ENCODE measurements around the gene FAM174A.

Gene FAM174A

DNA sequence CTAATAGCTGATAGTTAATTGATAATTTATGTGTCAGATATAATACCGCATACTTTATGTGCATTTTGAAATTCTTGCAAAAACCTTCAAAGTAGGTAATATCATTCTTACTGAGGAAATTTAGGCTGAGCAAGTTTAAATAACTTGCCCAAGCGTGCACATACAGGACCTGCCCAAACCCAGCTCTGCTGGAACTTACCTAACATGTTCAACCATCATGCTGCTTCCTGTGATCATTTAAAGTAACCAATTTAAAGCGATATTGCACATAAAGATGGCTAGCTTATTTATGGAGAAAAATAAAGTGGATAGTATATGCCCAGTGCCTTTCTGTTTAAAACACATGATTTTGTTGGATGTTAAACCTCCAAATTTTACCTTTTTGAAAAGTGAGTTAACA, 4.3 kb downstream of the FAM174A start:
- H3K9me3 ChIP-seq (ENCODE audit: low read length), result no peaks in the 10 kb centered on the region
- no peaks in the 10 kb centered on the region for H3K36me3 ChIP-seq (ENCODE audit: insufficient read depth, low read length)
- no peak overlapping the region for H3K27ac ChIP-seq (ENCODE audit: low read depth, low read length)
- no peak overlapping the region for H3K4me3 ChIP-seq (ENCODE audit: low read depth in 1 of 2, low read length in 2 of 2)
- H3K9ac ChIP-seq (ENCODE audit: low read length), result no peak overlapping the region
- peaks cover 6% of the 10 kb centered on the region for H3K4me1 ChIP-seq (ENCODE audit: insufficient read depth, low read length)
- no peaks in the 10 kb centered on the region for H3K27me3 ChIP-seq (ENCODE audit: control insufficient read depth in 1 of 2, insufficient read depth in 2 of 2, low read length in 2 of 2)

- no peak overlapping the region for H3K27ac ChIP-seq (ENCODE audit: low read depth, low read length)
- H3K27me3 ChIP-seq (ENCODE audit: control insufficient read depth in 1 of 2, insufficient read depth in 2 of 2, low read length in 2 of 2), result no peaks in the 10 kb centered on the region
These were observed 6.9 kb downstream of the FAM174A start for GRCh38 chr5:100542086-100542485.

GRCh38 chr5:100546001-100546400, 10.8 kb downstream of the FAM174A start:
- no peaks in the 10 kb centered on the region for H3K36me3 ChIP-seq (ENCODE audit: insufficient read depth, low read length)
- H3K9me3 ChIP-seq (ENCODE audit: low read length), result no peaks in the 10 kb centered on the region
- H3K27me3 ChIP-seq (ENCODE audit: control insufficient read depth in 1 of 2, insufficient read depth in 2 of 2, low read length in 2 of 2), result no peaks in the 10 kb centered on the region
- H3K4me1 ChIP-seq (ENCODE audit: insufficient read depth, low read length), result no peaks in the 10 kb centered on the region
- no peak overlapping the region for H3K27ac ChIP-seq (ENCODE audit: low read depth, low read length)
- H3K4me3 ChIP-seq (ENCODE audit: low read depth in 1 of 2, low read length in 2 of 2), result no peak overlapping the region
- no peak overlapping the region for H3K9ac ChIP-seq (ENCODE audit: low read length)

More at GRCh38 chr5:100542086-100542485, 6.9 kb downstream of the FAM174A start:
- H3K9ac ChIP-seq (ENCODE audit: low read length), result no peak overlapping the region
- no peaks in the 10 kb centered on the region for H3K36me3 ChIP-seq (ENCODE audit: insufficient read depth, low read length)
- H3K9me3 ChIP-seq (ENCODE audit: low read length), result no peaks in the 10 kb centered on the region
- peaks cover 6% of the 10 kb centered on the region for H3K4me1 ChIP-seq (ENCODE audit: insufficient read depth, low read length)
- H3K4me3 ChIP-seq (ENCODE audit: low read depth in 1 of 2, low read length in 2 of 2), result no peak overlapping the region

- Histone ChIP-seq H3K36me3 (ENCODE audit: insufficient read depth, low read length) (no peaks in the 10 kb centered on the region), H3K27ac (ENCODE audit: low read depth, low read length) (no peak overlapping the region), H3K27me3 (ENCODE audit: control insufficient read depth in 1 of 2, insufficient read depth in 2 of 2, low read length in 2 of 2) (no peaks in the 10 kb centered on the region), H3K9me3 (ENCODE audit: low read length) (no peaks in the 10 kb centered on the region), H3K9ac (ENCODE audit: low read length) (no peak overlapping the region), H3K4me1 (ENCODE audit: insufficient read depth, low read length) (no peaks in the 10 kb centered on the region), H3K4me3 (ENCODE audit: low read depth in 1 of 2, low read length in 2 of 2) (no peak overlapping the region)
These were observed 15.4 kb downstream of the FAM174A start for GRCh38 chr5:100550531-100551051.

- H3K9ac ChIP-seq (ENCODE audit: low read length), result no peak overlapping the region
- no peaks in the 10 kb centered on the region for H3K4me1 ChIP-seq (ENCODE audit: insufficient read depth, low read length)
- H3K27me3 ChIP-seq (ENCODE audit: control insufficient read depth in 1 of 2, insufficient read depth in 2 of 2, low read length in 2 of 2), result no peaks in the 10 kb centered on the region
- H3K27ac ChIP-seq (ENCODE audit: low read depth, low read length), result no peak overlapping the region
- H3K36me3 ChIP-seq (ENCODE audit: insufficient read depth, low read length), result no peaks in the 10 kb centered on the region
- H3K9me3 ChIP-seq (ENCODE audit: low read length), result no peaks in the 10 kb centered on the region
- H3K4me3 ChIP-seq (ENCODE audit: low read depth in 1 of 2, low read length in 2 of 2), result no peak overlapping the region
These were observed 16.0 kb downstream of the FAM174A start for GRCh38 chr5:100551183-100551582.

DNA sequence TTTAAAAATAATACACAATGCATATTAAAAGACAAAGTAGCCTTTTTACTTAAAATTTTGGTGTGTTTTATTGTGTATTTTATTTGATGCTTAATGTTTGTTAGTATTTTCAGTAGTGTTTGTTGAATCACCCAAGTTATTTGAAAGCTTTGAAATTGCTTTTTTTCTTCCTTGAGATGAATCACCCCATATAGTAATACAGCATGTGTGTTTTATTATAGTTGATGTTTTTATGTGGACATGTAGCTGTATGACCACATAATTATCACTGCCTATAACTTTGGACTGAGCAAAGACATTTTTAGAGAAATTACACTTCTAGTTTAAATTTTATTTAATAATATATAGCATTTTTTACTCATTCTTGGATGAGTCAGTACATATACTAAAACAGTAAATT, 18.0 kb downstream of the FAM174A start:
- Histone ChIP-seq H3K4me3 (ENCODE audit: low read depth in 1 of 2, low read length in 2 of 2) (no peak overlapping the region), H3K9ac (ENCODE audit: low read length) (no peak overlapping the region), H3K27me3 (ENCODE audit: control insufficient read depth in 1 of 2, insufficient read depth in 2 of 2, low read length in 2 of 2) (no peaks in the 10 kb centered on the region), H3K4me1 (ENCODE audit: insufficient read depth, low read length) (no peaks in the 10 kb centered on the region), H3K9me3 (ENCODE audit: low read length) (no peaks in the 10 kb centered on the region), H3K27ac (ENCODE audit: low read depth, low read length) (no peak overlapping the region), H3K36me3 (ENCODE audit: insufficient read depth, low read length) (no peaks in the 10 kb centered on the region)

- Histone ChIP-seq H3K27me3 (ENCODE audit: control insufficient read depth in 1 of 2, insufficient read depth in 2 of 2, low read length in 2 of 2) (no peaks in the 10 kb centered on the region), H3K9me3 (ENCODE audit: low read length) (no peaks in the 10 kb centered on the region), H3K27ac (ENCODE audit: low read depth, low read length) (no peak overlapping the region), H3K9ac (ENCODE audit: low read length) (no peak overlapping the region), H3K4me1 (ENCODE audit: insufficient read depth, low read length) (no peaks in the 10 kb centered on the region), H3K4me3 (ENCODE audit: low read depth in 1 of 2, low read length in 2 of 2) (no peak overlapping the region), H3K36me3 (ENCODE audit: insufficient read depth, low read length) (no peaks in the 10 kb centered on the region)
These were observed 25.7 kb downstream of the FAM174A start for GRCh38 chr5:100560860-100561259.

DNA sequence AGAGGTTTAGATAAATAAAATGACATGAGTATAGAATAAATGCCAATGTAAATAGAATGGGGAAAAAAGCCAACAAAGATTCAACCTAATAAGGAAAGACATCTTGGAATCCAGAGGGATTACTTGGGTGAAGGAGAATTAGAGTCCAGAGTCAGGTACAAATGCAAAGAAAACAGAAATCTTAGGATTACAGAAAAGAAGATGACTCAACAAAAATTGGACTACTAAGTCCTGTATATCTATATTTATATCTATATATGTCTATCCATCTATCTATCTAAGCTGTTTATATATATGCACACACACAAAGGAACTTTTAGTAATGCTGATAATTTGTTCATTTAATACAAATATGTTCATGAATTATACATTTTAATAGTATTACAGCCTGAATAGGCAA, 27.6 kb downstream of the FAM174A start:
- Histone ChIP-seq H3K4me3 (ENCODE audit: low read depth in 1 of 2, low read length in 2 of 2) (no peak overlapping the region), H3K36me3 (ENCODE audit: insufficient read depth, low read length) (no peaks in the 10 kb centered on the region), H3K9me3 (ENCODE audit: low read length) (no peaks in the 10 kb centered on the region), H3K27me3 (ENCODE audit: control insufficient read depth in 1 of 2, insufficient read depth in 2 of 2, low read length in 2 of 2) (no peaks in the 10 kb centered on the region), H3K9ac (ENCODE audit: low read length) (no peak overlapping the region), H3K27ac (ENCODE audit: low read depth, low read length) (no peak overlapping the region), H3K4me1 (ENCODE audit: insufficient read depth, low read length) (no peaks in the 10 kb centered on the region)

DNA sequence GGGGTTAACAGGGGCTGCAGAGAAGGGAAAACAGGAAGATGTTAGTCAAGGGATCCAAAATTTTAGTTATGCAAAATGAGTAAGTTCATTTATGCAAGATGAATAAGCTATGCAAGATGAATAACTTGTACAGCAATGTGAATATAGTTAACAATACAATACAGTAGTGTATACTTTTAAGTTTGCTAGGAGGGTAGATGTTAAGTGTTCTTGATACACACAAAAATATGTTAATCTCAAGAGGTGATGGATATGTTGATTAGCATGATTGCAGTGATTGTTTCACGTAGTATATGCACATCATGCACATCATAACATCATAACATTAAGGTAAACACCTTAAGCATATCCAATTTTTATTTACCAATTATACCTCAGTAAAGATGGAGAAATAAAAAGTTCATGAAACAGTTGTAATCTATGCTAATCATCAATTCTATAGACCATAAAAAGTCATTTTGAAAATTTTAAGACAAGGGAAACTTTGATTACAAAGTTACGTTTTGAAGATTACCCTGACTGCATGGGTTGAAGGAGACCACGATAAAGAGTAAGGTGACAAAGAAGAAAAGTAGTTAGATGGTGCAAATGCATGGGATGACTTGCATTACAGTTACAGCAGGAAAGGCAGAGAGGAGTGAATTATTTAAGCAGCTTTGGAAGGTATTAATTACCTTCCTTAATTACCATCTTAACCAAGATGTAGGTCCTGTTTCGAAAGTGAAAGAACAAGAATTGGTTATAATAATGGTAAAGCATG, 31.4 kb downstream of the FAM174A start:
- Histone ChIP-seq H3K9ac (ENCODE audit: low read length) (no peak overlapping the region), H3K4me1 (ENCODE audit: insufficient read depth, low read length) (no peaks in the 10 kb centered on the region), H3K27ac (ENCODE audit: low read depth, low read length) (no peak overlapping the region), H3K9me3 (ENCODE audit: low read length) (no peaks in the 10 kb centered on the region), H3K27me3 (ENCODE audit: control insufficient read depth in 1 of 2, insufficient read depth in 2 of 2, low read length in 2 of 2) (no peaks in the 10 kb centered on the region), H3K36me3 (ENCODE audit: insufficient read depth, low read length) (no peaks in the 10 kb centered on the region), H3K4me3 (ENCODE audit: low read depth in 1 of 2, low read length in 2 of 2) (no peak overlapping the region)

GRCh38 chr5:100574716-100575115, 39.5 kb downstream of the FAM174A start:
- H3K9me3 ChIP-seq (ENCODE audit: low read length), result no peaks in the 10 kb centered on the region
- no peaks in the 10 kb centered on the region for H3K4me1 ChIP-seq (ENCODE audit: insufficient read depth, low read length)
- no peaks in the 10 kb centered on the region for H3K27me3 ChIP-seq (ENCODE audit: control insufficient read depth in 1 of 2, insufficient read depth in 2 of 2, low read length in 2 of 2)
- no peak overlapping the region for H3K27ac ChIP-seq (ENCODE audit: low read depth, low read length)
- H3K36me3 ChIP-seq (ENCODE audit: insufficient read depth, low read length), result no peaks in the 10 kb centered on the region
- H3K9ac ChIP-seq (ENCODE audit: low read length), result no peak overlapping the region
- H3K4me3 ChIP-seq (ENCODE audit: low read depth in 1 of 2, low read length in 2 of 2), result no peak overlapping the region

DNA sequence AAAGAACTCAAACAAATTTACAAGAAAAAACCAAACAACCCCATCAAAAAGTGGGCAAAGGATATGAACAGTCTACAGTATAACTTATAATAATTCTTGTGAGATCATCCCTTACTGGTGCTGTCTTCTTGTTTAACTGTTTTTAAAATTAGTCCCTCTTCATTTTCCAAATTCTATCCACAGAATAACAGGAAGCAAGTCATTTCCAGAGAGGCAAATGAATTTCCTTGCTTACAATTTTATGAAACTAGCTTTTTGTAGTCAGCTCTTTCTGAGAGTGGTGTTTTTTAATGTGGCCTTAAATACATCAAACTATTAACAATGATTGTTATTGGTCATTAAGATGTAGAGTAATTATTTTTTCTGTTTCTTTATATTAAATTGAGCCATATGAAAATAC, 40.6 kb downstream of the FAM174A start:
- Histone ChIP-seq H3K36me3 (ENCODE audit: insufficient read depth, low read length) (no peaks in the 10 kb centered on the region), H3K9ac (ENCODE audit: low read length) (no peak overlapping the region), H3K9me3 (ENCODE audit: low read length) (no peaks in the 10 kb centered on the region), H3K27me3 (ENCODE audit: control insufficient read depth in 1 of 2, insufficient read depth in 2 of 2, low read length in 2 of 2) (no peaks in the 10 kb centered on the region), H3K4me1 (ENCODE audit: insufficient read depth, low read length) (no peaks in the 10 kb centered on the region), H3K27ac (ENCODE audit: low read depth, low read length) (no peak overlapping the region), H3K4me3 (ENCODE audit: low read depth in 1 of 2, low read length in 2 of 2) (no peak overlapping the region)

DNA sequence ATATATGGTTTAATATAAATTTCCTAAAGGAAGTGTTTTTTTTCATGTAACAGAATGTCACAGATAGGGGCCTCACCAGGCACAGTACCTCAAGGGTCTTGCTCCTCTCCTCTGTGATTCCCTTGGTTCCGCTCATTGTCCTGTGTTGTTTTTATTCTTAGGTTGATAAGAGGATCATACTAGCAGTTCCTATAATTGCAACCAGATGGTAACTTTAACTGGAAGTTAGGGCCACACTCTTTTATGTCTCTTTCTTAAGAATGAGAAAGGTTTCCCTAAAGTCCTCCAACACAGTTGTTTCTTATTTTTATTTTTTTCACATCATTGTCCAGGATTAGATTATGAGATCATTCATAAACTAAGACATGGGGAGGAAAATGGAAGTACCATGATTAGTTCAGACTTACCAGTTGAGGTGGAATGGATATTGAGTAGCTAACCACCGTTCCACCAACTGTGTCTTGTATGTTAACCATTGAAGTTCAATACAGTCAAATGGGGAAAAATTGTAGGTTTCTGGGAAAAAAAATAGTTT, 41.1 kb downstream of the FAM174A start:
- Histone ChIP-seq H3K4me1 (ENCODE audit: insufficient read depth, low read length) (no peaks in the 10 kb centered on the region), H3K4me3 (ENCODE audit: low read depth in 1 of 2, low read length in 2 of 2) (no peak overlapping the region), H3K9ac (ENCODE audit: low read length) (no peak overlapping the region), H3K9me3 (ENCODE audit: low read length) (no peaks in the 10 kb centered on the region), H3K27ac (ENCODE audit: low read depth, low read length) (no peak overlapping the region), H3K27me3 (ENCODE audit: control insufficient read depth in 1 of 2, insufficient read depth in 2 of 2, low read length in 2 of 2) (no peaks in the 10 kb centered on the region), H3K36me3 (ENCODE audit: insufficient read depth, low read length) (peaks cover 4% of the 10 kb centered on the region)
